Thyroid gland (tissue), 4 donors: ENCODE measurements around the gene NEURL4. TPM values are rescaled to one million over a fixed set of nuclear protein-coding genes. Genes with fewer than 3 reads are reported as not detected.

Experiments used
- DNase-seq, 2 donors: peaks; one replicate each; pipeline ENCODE4 v3.0.0-alpha.2; 2019
- H3K27ac ChIP-seq, 3 donors: fragments of 200-600 bp; sonication (generic); 1 replicate in 2 of 3; 2 replicates in 1 of 3; pipeline ENCODE4 v1.5.1; 2016 to 2019; ENCODE audit warnings: mild to moderate bottlenecking in 1 of 3, moderate library complexity in 1 of 3
- H3K27me3 ChIP-seq: fragments of 200-600 bp; sonication (generic); one replicate; pipeline ENCODE4 v1.5.1; 2019
- H3K36me3 ChIP-seq, 2 donors: fragments of 200-600 bp; sonication (generic); one replicate each; pipeline ENCODE4 v1.5.1; 2016 to 2019
- H3K4me1 ChIP-seq, 2 donors: fragments of 200-600 bp; sonication (generic); one replicate each; pipeline ENCODE4 v1.5.1; 2017 to 2019
- H3K4me3 ChIP-seq, 3 donors: fragments of 200-600 bp; sonication (generic); replicated peaks in 1 of 3; 1 replicate in 2 of 3; 2 replicates in 1 of 3; pipeline ENCODE4 v1.5.1; 2016; ENCODE audit warnings: mild to moderate bottlenecking in 1 of 3
- H3K9me3 ChIP-seq: fragments of 200-600 bp; sonication (generic); one replicate; pipeline ENCODE4 v1.5.1; 2017
- POLR2A ChIP-seq, 2 donors: fragments of 450-650 bp; IDR thresholded peaks; one replicate each; pipeline ENCODE4 v1.6.1; 2017; ENCODE audit warnings: antibody characterized with exemption in 2 of 2, mild to moderate bottlenecking in 2 of 2, moderate library complexity in 1 of 2
- WGBS, 2 donors: methylation state at CpG; one replicate each; pipeline ENCODE4 v1.1.5; 2017; 5-methylcytosine and 5-hydroxymethylcytosine counted together
- intact Hi-C: fragments of 100-400 bp; cut with DNase I; formaldehyde crosslinking; loops from one replicate; pipeline ENCODE4 v1.15.1; 2023
- total RNA-seq, 4 donors: library from RNA; depleted of rRNA; stranded (reverse); fragments of >200 nt; gene quantifications; one replicate each; pipeline ENCODE4 v1.2.3, GENCODE V29; 2016
- TF ChIP-seq, protein P1 (sequence below), 6 experiments: fragments of 200-600 bp in 3 of 6; fragments of 450-650 bp in 3 of 6; sonication (generic) in 3 of 6; IDR thresholded peaks; one replicate each; pipeline ENCODE4 v1.5.1; 2016 to 2019; ENCODE audit warnings: antibody characterized with exemption in 6 of 6, mild to moderate bottlenecking in 2 of 6, inconsistent platforms in 1 of 6, moderate library complexity in 1 of 6

The NEURL4 gene
- total RNA-seq, 4 donors from 2014 or later = 18.5 to 32.8 (median 22.5) TPM

DNA sequence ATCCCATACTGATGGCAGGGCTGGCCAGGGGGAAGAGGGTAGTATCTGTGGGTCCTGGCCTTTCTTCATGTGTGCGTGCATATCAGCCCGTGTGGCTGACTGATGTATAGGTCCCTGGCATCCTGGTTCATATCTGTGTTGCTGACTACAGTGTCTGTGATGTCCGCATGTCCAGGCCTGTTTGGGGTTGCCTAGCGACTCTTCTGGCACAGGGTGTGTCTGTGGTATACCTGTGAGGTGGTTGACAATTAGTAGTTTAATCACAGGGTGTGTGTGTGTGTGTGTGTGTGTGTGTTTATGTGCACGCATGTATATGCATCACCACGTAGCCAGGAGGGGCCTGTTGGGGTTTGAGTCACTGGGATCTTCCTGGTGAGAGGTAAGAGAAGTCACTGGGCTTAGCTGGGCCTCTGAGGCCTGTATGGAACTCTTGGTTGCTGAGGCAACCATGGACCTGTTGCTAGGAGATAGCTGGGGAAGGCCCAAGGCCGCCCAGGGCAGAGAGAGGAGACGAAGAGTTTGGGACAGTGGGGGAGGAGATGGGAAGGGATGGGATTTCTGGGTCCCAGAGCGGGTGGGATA, 25.2 kb upstream of the NEURL4 start:
- Histone ChIP-seq H3K4me3 (no peak overlapping the region), H3K27ac (peak overlapping the region in 1 of 3 donors; percentile 31), H3K4me1 (peaks cover 19 to 47% of the 10 kb centered on the region in 2 donors), H3K27me3 (no peaks in the 10 kb centered on the region), H3K36me3 (no peaks in the 10 kb centered on the region), H3K9me3 (no peaks in the 10 kb centered on the region)
- no peak for TF ChIP-seq POLR2A (IDR thresholded peaks at IDR 0.05)
- TF ChIP-seq, protein P1, sequence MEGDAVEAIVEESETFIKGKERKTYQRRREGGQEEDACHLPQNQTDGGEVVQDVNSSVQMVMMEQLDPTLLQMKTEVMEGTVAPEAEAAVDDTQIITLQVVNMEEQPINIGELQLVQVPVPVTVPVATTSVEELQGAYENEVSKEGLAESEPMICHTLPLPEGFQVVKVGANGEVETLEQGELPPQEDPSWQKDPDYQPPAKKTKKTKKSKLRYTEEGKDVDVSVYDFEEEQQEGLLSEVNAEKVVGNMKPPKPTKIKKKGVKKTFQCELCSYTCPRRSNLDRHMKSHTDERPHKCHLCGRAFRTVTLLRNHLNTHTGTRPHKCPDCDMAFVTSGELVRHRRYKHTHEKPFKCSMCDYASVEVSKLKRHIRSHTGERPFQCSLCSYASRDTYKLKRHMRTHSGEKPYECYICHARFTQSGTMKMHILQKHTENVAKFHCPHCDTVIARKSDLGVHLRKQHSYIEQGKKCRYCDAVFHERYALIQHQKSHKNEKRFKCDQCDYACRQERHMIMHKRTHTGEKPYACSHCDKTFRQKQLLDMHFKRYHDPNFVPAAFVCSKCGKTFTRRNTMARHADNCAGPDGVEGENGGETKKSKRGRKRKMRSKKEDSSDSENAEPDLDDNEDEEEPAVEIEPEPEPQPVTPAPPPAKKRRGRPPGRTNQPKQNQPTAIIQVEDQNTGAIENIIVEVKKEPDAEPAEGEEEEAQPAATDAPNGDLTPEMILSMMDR (IDR thresholded peaks at IDR 0.05) = no peak
- intact Hi-C loops = loop anchor here (5.0 to 10.0 kb wide), 2 partner anchors 83 to 130 kb away; partner anchors contain the start of genes FGF11, POLR2A, SLC35G6 and TMEM102
- 85 to 90% methylated on average over 9 of the region's 9 CpGs for WGBS, 2 donors
- no peak for DNase-seq

DNA sequence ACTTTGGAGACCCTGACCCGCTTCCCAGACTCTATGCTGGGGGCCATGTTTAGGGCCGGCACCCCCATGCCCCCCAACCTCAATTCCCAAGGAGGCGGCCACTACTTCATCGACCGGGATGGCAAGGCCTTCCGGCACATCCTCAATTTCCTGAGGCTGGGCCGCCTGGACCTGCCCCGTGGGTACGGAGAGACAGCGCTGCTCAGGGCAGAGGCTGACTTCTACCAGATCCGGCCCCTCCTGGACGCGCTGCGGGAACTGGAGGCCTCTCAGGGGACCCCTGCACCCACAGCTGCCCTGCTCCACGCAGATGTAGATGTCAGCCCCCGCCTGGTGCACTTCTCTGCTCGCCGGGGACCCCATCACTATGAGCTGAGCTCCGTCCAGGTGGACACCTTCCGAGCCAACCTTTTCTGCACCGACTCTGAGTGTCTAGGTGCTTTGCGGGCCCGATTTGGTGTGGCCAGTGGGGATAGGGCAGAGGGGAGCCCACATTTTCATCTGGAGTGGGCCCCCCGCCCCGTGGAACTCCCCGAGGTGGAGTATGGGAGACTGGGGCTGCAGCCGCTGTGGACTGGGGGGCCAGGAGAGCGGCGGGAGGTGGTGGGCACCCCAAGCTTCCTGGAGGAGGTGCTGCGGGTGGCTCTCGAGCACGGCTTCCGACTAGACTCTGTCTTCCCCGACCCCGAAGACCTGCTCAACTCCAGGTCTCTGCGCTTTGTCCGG, 23.9 kb upstream of the NEURL4 start:
- TF ChIP-seq, protein P1 (IDR thresholded peaks at IDR 0.05) = no peak
- TF ChIP-seq POLR2A (IDR thresholded peaks at IDR 0.05) = no peak
- Histone ChIP-seq H3K27ac (peak overlapping the region in 2 of 3 donors; percentile 89 to 97), H3K27me3 (no peaks in the 10 kb centered on the region), H3K4me1 (peaks cover 21 to 53% of the 10 kb centered on the region in 2 donors), H3K4me3 (peak overlapping the region in 1 of 3 donors; percentile 80), H3K9me3 (no peaks in the 10 kb centered on the region), H3K36me3 (no peaks in the 10 kb centered on the region)
- no peak for DNase-seq
- intact Hi-C loops = loop anchor here (5.0 to 10.0 kb wide), 2 partner anchors 84 to 132 kb away; partner anchors contain the start of genes FGF11, POLR2A, SLC35G6 and TMEM102
- WGBS, 2 donors = 89 to 94% methylated on average over 34 of the region's 37 CpGs

DNA sequence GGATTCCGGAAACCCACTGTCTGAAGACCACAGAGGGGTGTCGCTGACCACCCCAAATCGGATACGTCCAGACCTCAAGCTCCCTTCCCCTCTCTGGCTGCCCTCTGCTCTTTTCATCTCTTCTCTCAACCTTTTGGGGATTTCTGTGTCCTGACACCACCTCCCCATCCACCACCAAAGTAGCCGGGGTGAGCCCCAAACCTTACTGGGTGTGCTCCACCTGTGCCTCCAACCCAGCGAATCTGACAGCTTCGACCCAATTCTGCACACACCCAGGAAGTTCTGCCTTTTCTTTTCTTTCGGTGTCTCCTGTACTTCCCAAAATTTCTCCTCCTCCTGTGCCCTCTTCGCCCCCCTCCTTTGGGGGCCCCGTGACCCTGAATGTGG, 23.4 kb upstream of the NEURL4 start:
- Histone ChIP-seq H3K9me3 (no peaks in the 10 kb centered on the region), H3K36me3 (no peaks in the 10 kb centered on the region), H3K27me3 (no peaks in the 10 kb centered on the region), H3K4me3 (peak overlapping the region; percentile 43 to 97 (median 80)), H3K4me1 (peaks cover 21 to 53% of the 10 kb centered on the region in 2 donors), H3K27ac (peak overlapping the region; percentile 89 to 100 (median 97))
- intact Hi-C loops = loop anchor here (5.0 to 10.0 kb wide), 2 partner anchors 85 to 132 kb away; partner anchors contain the start of genes FGF11, POLR2A, SLC35G6 and TMEM102
- DNase-seq = no peak
- 29 to 32% methylated on average over 9 to 10 of the region's 10 CpGs for WGBS, 2 donors
- TF ChIP-seq, protein P1 (IDR thresholded peaks at IDR 0.05) = peak in 1 of 6 experiments; percentile 46
- no peak for TF ChIP-seq POLR2A (IDR thresholded peaks at IDR 0.05)

DNA sequence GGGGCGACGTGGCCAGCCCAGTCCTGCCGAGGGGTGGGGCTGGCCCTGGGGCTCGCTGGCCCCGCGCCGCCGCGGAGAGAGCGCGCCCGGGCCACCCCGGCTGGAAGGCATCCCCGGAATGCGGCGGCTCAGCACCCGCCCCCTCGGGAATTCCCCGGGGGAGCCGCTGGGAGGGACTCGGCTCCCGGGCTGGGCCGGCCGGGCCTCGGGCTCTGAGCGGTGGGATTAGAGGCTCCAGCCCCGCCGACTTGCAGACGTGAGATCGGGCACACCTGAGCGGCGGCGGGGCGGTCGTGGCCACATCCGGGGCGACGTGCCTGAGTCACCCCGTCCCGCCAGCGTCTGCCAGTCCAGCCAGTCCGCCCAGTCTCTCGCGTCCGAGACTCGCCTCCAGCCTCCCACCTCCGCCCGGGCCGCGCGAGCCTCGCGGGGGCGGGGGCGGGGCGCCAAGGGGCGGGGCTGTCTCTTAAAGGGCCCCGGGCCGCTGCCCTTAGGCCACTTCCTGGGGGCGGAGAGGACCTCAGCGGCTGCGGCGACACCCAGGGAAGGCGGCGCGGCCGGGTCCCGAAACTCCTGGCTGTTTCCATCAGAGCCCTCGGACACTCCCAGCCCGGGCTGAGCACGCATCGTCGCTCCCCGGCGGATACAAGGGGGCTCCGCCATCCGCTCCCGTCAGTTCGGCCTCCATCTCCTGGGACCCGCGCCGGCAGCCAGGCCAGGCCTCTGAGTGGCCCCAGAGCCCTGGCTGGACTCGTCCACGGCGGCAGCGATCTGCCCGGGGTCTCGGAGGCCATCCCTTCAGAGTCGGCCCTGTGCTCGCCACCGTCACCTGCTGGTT, 22.7 kb upstream of the NEURL4 start, which contains the start of gene KCTD11:
Gene KCTD11, plus strand, starts transcription at position 498 of the 838 bp plus-strand sequence.
- no peaks in the 10 kb centered on the region for H3K36me3 ChIP-seq
- intact Hi-C loops = loop anchor here (5.0 to 10.0 kb wide), 2 partner anchors 85 to 133 kb away; partner anchors contain the start of genes FGF11, POLR2A, SLC35G6 and TMEM102
- H3K4me3 ChIP-seq = peak within 1 kb of the TSS; percentile 43 to 97 (median 80)
- no peaks in the 10 kb centered on the region for H3K27me3 ChIP-seq
- TF ChIP-seq POLR2A (IDR thresholded peaks at IDR 0.05) = peak in 1 of 2 donors; percentile 82
- TF ChIP-seq, protein P1 (IDR thresholded peaks at IDR 0.05) = peak in 3 of 6 experiments; percentile 30 to 55 (median 39)
- DNase-seq = peak; percentile 93 to 94
- WGBS, 2 donors = 0 to 1% methylated on average over 7 to 23 of the region's 91 CpGs
- peaks cover 21 to 53% of the 10 kb centered on the region in 2 donors for H3K4me1 ChIP-seq
- H3K27ac ChIP-seq = peak within 1 kb of the TSS; percentile 89 to 100 (median 97)
- no peaks in the 10 kb centered on the region for H3K9me3 ChIP-seq
